Stimulated activated CD4-positive, alpha-beta T cell treated with anti-CD3 and anti-CD28 coated beads, Interleukin-12 subunit alpha, Interleukin-12 subunit beta, amount 100 ng/mL, for 24 hours (primary cell): ENCODE data around the gene CLDN6.

ENCODE experiments used
- DNase-seq, 2 experiments: peaks; one replicate each; pipeline ENCODE4 v3.0.0-alpha.2; 2020; ENCODE audit warnings: low read depth in 2 of 2

The CLDN6 gene

DNA sequence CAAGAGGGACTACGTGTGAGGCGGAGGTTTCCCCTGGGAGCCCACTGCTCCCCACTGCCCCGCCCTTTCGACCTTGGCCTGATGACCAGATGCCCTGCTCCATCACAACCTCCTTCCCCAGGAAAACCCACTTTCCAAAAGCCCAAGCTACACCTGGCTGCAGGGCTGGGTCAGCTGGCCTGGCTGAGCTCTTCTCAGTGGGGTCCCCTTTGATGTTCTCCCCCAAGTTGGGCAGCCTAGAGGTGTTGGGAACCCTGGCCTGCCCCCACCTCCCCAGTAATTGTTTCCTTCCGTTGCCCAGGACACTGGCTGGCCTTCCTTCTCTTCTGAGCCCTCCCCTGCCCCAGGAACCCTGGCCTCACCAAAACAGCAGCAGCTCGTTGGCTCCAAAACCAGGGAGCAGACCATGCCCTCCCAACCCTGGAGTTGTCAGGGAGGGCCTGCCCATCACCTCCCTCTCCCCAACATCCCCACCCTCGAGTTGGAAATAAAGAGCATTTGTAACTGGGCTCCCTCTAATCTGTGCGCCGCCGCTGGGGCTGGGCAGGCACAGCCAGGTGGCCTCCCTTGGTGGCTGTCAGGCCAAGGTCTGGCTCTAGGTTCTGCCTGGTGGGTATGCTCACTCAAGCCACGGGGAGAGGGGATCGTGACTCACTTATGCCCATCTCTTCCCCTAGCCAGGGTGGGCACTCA, 3.8 kb downstream of the CLDN6 start:
- no peak for DNase-seq

GRCh38 chr16:3013491-3013951, 4.5 kb downstream of the CLDN6 start:
- DNase-seq: no peak

DNA sequence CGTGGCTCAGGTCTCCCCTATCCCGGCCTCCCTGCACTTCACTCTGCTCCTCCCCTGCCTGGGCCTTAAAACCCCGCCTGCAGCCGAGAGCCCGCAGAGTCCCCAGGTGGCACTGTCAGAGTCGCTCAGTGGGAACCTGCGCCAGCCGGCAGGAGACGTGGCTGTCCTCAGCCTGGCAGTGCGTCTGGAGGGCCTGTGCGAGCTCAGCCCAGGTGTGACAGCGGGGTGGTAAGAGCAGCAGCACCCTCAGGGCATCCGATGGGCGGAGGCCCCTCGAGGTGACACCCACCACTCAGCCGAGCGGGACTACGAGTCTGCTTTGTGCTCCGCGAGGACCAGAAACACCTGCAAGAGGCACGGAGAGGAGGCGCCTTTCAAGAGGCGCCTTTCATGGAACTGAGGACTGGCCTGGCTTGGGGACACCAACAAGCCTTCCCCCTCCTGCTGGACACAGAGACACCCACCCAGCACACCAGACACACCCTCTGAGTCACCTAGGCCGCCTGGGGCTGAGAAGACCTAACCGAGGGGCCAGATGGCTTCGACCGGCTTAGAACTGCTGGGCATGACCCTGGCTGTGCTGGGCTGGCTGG, 5.1 kb downstream of the CLDN6 start, which contains the start of gene CLDN9:
CLDN9 (plus strand) TSS at position 96 of the 593 bp plus-strand sequence; CDS start at position 536, 440 bp downstream.
- no peak for DNase-seq

GRCh38 chr16:3012246-3012645, 5.7 kb downstream of the CLDN6 start:
- DNase-seq: no peak

GRCh38 chr16:3010510-3010909, 7.5 kb downstream of the CLDN6 start:
- DNase-seq: no peak

DNA sequence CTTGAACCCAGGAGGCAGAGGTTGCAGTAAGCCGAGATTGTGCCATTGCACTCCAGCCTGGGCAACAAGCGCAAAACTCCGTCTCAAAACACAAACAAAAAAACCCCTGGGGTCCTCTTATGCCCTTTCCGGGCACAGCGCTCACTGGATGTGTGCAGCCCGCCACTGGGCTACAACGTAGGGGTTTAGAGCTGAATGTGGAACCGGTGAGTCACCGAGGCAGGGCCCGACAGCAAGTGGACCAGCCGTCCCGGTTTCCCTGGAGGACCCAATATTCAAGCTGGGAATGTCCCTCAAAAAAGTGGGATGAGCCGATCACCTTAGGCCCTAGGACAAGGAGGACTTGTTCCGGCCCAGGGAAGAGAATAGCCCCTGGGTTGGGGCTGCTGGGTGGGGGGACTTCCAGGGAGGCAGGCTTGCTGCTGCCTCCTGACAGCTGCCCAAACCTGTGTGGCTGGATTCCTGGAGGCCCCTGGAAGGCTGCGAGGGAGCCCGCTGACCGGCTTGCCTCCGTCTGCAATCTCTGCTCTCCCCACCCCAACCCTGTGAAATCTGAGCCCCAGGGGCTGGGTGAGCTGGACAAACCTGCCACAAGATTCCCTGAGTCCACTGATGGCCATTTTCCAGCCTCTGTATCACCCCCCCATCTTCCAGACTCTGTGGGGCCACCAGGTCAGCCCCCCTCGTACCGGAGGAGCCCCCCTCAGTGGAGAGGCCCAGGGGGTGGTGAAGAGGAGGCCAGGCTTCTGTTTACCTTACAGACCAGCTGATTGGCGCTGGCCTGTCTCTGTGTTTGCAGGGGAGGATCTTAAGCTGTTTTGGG, 8.2 kb downstream of the CLDN6 start:
- DNase-seq: no peak

- no peak for DNase-seq
These were observed 9.3 kb downstream of the CLDN6 start for GRCh38 chr16:3008690-3009037.

- no peak for DNase-seq
These were observed 9.9 kb downstream of the CLDN6 start for GRCh38 chr16:3007957-3008689.

- no peak for DNase-seq
These were observed 10.7 kb downstream of the CLDN6 start for GRCh38 chr16:3007059-3007956.

DNA sequence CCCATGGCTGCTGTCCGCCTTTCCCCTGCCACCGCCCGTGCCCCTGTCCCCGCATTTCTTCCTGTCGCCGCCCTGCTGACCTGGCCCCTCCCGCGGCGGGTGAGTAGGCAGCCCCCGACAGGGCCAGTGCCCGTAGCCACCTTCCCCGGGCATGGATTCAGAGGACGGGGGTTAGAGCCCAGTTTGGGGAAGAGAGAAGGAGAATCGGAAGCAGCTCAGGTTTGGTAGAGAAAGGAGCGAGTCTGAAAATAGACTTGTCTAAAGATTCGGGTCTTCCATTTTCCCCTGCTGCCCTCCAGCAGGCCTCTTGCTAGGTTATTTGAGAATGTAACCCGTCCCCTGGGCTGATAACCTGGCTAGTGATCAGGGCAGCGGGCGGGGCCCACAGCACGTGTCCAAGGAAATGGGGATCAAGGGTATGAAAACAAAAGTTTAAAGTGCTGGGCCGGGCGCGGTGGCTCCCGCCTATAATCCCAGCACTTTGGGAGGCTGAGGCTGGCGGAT, 13.2 kb downstream of the CLDN6 start:
- DNase-seq: no peak

DNA sequence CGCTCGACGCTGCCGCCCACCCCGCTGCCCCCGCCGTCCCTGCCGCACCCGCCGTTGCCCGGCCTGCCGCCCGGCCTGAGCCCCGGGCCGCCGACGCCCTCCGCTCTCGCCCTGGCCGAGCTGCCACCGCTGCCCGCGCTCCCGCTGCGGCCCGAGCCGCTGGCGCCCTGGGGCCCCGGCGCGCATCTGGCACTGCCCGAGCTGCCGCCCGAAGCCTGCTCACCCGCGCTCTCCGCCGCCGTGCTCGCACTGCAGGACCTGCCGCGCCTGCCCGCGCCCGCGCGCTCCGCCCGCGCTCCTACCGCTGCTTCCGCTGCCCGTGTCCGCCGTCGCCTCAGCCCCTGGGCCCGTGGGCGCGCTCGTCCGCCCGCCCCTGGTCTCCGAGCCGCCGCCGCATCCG, 13.7 kb downstream of the CLDN6 start:
- DNase-seq: no peak

DNA sequence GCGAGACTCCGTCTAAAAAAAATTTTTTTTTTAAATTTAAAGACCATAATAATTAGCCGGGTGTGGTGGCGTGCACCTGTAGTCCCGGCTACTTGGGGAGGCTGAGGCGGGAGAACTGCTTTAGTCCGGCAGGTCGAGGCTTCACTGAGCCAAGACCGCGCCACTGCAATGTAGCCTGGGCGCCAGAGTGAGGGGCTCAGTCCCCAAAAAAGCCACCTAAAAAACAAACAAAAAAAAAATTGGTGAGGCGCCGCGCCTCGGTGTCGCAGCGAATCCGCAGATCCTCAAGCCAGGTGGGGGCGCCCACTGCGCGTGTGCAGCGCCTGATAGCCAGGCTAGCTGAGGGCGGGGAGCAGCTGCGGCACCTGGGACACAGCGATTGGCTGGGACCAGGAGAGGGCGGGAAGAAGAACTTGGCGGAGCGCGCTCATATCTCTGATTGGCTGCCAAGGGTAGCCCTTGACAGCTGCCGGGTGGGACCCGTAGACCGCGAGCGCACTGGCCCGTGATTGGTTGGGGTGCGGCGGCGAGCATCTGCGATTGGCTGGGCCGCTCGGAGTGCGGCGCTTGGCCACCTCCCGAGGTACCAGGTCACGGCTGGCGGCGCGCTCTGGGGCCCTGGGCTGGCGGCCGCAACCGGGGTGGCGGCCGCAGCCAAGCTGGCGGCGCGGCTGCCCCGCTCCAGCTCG, 14.3 kb downstream of the CLDN6 start:
- peak; percentile 89 to 94 for DNase-seq

GRCh38 chr16:3001316-3001715, 16.7 kb downstream of the CLDN6 start:
- DNase-seq: no peak

DNA sequence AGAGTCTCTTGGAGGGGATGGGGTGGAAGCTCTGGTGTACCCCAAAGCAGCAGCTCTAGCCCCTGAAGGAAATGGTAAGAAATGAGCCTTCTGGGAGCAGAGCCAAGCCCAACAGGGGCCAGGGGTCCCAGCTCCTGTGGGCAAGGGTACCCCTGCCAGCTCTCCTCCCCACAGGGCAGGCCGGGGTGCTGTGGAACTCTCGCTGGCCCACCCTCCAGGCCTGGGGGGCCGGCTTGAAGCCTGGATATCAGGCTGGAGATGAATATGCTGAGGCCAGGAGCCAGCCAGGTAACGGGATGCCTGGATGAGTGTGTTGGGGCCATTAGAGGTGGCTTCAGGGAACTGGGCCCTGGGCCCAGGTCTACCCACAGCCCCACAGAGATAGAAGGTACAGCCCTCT, 17.4 kb downstream of the CLDN6 start:
- no peak for DNase-seq

GRCh38 chr16:2999929-3000328, 18.1 kb downstream of the CLDN6 start:
- DNase-seq: no peak

GRCh38 chr16:2996298-2996697, 21.7 kb downstream of the CLDN6 start:
- no peak for DNase-seq

DNA sequence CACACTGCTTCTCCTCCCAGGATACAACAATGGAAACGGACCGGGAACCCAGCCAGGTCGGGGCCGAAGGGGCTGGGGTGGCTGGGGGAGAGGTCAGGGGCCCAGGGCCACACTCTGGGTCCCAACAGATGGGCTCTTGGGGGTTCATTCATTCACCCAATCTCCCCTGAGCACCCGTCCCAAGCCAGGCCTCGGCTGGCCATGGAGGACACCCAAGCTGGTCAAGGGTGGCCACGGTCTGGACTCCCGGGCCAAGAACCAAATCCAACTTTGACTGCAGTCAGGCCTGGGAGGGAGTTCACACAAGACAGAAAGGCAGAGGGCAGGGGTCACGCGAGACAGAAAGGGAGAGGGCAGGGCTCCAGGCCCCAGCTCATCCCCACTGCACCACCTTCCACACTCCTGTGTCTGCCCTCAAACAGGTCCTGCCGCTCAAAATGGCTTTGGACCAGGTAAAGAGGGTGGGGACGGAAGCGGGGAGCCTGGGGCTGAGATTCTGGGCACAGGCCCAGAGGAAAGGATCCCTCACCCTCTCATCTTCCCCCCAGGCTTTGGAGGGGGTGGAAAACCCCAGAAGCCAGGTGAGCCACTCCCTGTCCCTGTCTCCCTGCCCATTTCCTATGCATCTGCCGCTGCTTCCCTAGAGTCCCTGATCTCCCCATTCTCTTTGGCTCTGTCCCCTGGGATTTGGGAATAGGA, 25.5 kb downstream of the CLDN6 start:
- DNase-seq: no peak

GRCh38 chr16:2991566-2992261, 26.3 kb downstream of the CLDN6 start:
- DNase-seq: no peak

GRCh38 chr16:2990891-2991290, 27.1 kb downstream of the CLDN6 start:
- no peak for DNase-seq
